ENCODE data around the gene ADGRD1. TPM values are rescaled to one million over a fixed set of nuclear protein-coding genes. Genes with fewer than 3 reads are reported as not detected.

ADGRD1 gene
- total RNA-seq, 6 experiments from 2014 or later, result not detected

- peaks cover 2% of the 10 kb centered on the region for H3K27me3 Mint-ChIP-seq (ENCODE audit: insufficient read depth)
- no peak for DNase-seq
- no peak for TF ChIP-seq CTCF (IDR thresholded peaks at IDR 0.05)
- H3K36me3 Mint-ChIP-seq (ENCODE audit: low read depth), result peaks cover 4% of the 10 kb centered on the region; the same call in 1 of the 2 replicates
- no peak overlapping the region for H3K4me3 Mint-ChIP-seq
- peaks cover 47% of the 10 kb centered on the region for H3K9me3 Mint-ChIP-seq
- H3K27ac Mint-ChIP-seq, result no peak overlapping the region
- no peaks in the 10 kb centered on the region for H3K4me1 Mint-ChIP-seq (ENCODE audit: low read depth)
Measured at GRCh38 chr12:131007740-131008117, 54.0 kb downstream of the ADGRD1 start.

GRCh38 chr12:131008131-131008912 is 54.6 kb downstream of the ADGRD1 start:
- H3K4me1 Mint-ChIP-seq (ENCODE audit: low read depth), result no peaks in the 10 kb centered on the region
- no peak overlapping the region for H3K4me3 Mint-ChIP-seq
- peaks cover 4% of the 10 kb centered on the region; the same call in 1 of the 2 replicates for H3K36me3 Mint-ChIP-seq (ENCODE audit: low read depth)
- H3K9me3 Mint-ChIP-seq, result peaks cover 47% of the 10 kb centered on the region
- no peak for TF ChIP-seq CTCF (IDR thresholded peaks at IDR 0.05)
- no peak overlapping the region for H3K27ac Mint-ChIP-seq
- peaks cover 2% of the 10 kb centered on the region for H3K27me3 Mint-ChIP-seq (ENCODE audit: insufficient read depth)
- DNase-seq, result no peak

GRCh38 chr12:131008913-131009270 is 55.2 kb downstream of the ADGRD1 start:
- peaks cover 2% of the 10 kb centered on the region for H3K27me3 Mint-ChIP-seq (ENCODE audit: insufficient read depth)
- peaks cover 6% of the 10 kb centered on the region; the same call in 1 of the 2 replicates for H3K36me3 Mint-ChIP-seq (ENCODE audit: low read depth)
- H3K4me3 Mint-ChIP-seq, result no peak overlapping the region
- H3K27ac Mint-ChIP-seq, result no peak overlapping the region
- H3K9me3 Mint-ChIP-seq, result peaks cover 52% of the 10 kb centered on the region
- H3K4me1 Mint-ChIP-seq (ENCODE audit: low read depth), result no peaks in the 10 kb centered on the region
- no peak for TF ChIP-seq CTCF (IDR thresholded peaks at IDR 0.05)
- DNase-seq, result no peak

GRCh38 chr12:131009595-131010395 is 56.1 kb downstream of the ADGRD1 start:
- no peak overlapping the region for H3K4me3 Mint-ChIP-seq
- DNase-seq, result no peak
- no peak for TF ChIP-seq CTCF (IDR thresholded peaks at IDR 0.05)
- peaks cover 13% of the 10 kb centered on the region for H3K36me3 Mint-ChIP-seq (ENCODE audit: low read depth)
- peaks cover 59% of the 10 kb centered on the region for H3K9me3 Mint-ChIP-seq
- H3K27me3 Mint-ChIP-seq (ENCODE audit: insufficient read depth), result peaks cover 2% of the 10 kb centered on the region
- no peaks in the 10 kb centered on the region for H3K4me1 Mint-ChIP-seq (ENCODE audit: low read depth)
- no peak overlapping the region for H3K27ac Mint-ChIP-seq

- Mint-ChIP-seq H3K4me1 (ENCODE audit: low read depth) (no peaks in the 10 kb centered on the region), H3K36me3 (ENCODE audit: low read depth) (peaks cover 13% of the 10 kb centered on the region), H3K27me3 (ENCODE audit: insufficient read depth) (peaks cover 3% of the 10 kb centered on the region), H3K9me3 (peaks cover 60% of the 10 kb centered on the region), H3K27ac (no peak overlapping the region), H3K4me3 (no peak overlapping the region)
- no peak for DNase-seq
- TF ChIP-seq CTCF (IDR thresholded peaks at IDR 0.05), result no peak
Measured at GRCh38 chr12:131010396-131011131, 56.9 kb downstream of the ADGRD1 start.
